Naive thymus-derived CD4-positive, alpha-beta T cell (primary cell): ENCODE measurements around the gene AP1B1. TPM values are rescaled to one million over a fixed set of nuclear protein-coding genes. Genes with fewer than 3 reads are reported as not detected.

Experiments used
- microRNA-seq: library from miRNA; unstranded; fragments of <30 nt; microRNA quantifications from one replicate; pipeline ENCODE4 v1.2.0, GENCODE V29; 2022; ENCODE audit warnings: borderline microRNAs expressed
- polyA plus RNA-seq, 2 donors: library from polyadenylated mRNA; unstranded; fragments of 300-500 nt; fragmentation: Illumina TruSeq; gene quantifications; one replicate each; pipeline ENCODE4 v1.2.3, GENCODE V29; 2021
- total RNA-seq, 6 experiments: library from RNA in 5 of 6; stranded (reverse) in 5 of 6; gene quantifications; 1 replicate in 5 of 6; 2 replicates in 1 of 6; pipeline ENCODE4 v1.2.3 and lab custom pipeline; 2021 to 2026

AP1B1 gene
- total and polyA plus RNA-seq, 7 experiments from 2014 or later = 15.0 to 77.7 (median 38.9) TPM

Small RNAs within 50 kb of the gene (microRNA-seq; reads per million reads assigned to microRNA genes)
- 182 reads per million, percentile 62 among the genes with 10 or more reads in this experiment for gene MIR3653

Other genes with a start within 250 kb of the AP1B1 start
- gene EMID1, start 182.7 kb downstream of the AP1B1 start, total RNA-seq = 1 to 10 TPM in 2 of 5 experiments, not detected in 3; 1.2 to 2.0 TPM
- gene EMID1, start 182.7 kb downstream of the AP1B1 start, polyA plus RNA-seq = not detected
- 10 to 100 TPM; 10.8 to 39.4 (median 14.7) TPM for gene RHBDD3, start 120.6 kb downstream of the AP1B1 start, total RNA-seq
- 10 to 100 TPM in 1 of 2 donors, 1 to 10 TPM in 1; 8.1 to 13.0 TPM for gene RHBDD3, start 120.6 kb downstream of the AP1B1 start, polyA plus RNA-seq
- 100 to 1,000 TPM; 249 to 366 (median 273) TPM for gene EWSR1, start 120.3 kb downstream of the AP1B1 start, total RNA-seq
- 100 to 1,000 TPM; 189 to 195 TPM for gene EWSR1, start 120.3 kb downstream of the AP1B1 start, polyA plus RNA-seq
- 1 to 10 TPM in 2 of 5 experiments, under 1 TPM in 2, not detected in 1; 0.37 to 7.5 (median 2.0) TPM for gene GAS2L1, start 81.9 kb downstream of the AP1B1 start, total RNA-seq
- gene GAS2L1, start 81.9 kb downstream of the AP1B1 start, polyA plus RNA-seq = under 1 TPM in 1 of 2 donors, not detected in 1; 0.09 TPM
- gene RASL10A, start 72.9 kb downstream of the AP1B1 start, total RNA-seq = 1 to 10 TPM in 2 of 5 experiments, under 1 TPM in 2, not detected in 1; 0.32 to 1.7 (median 0.89) TPM
- gene RASL10A, start 72.9 kb downstream of the AP1B1 start, polyA plus RNA-seq = not detected
- under 1 TPM in 2 of 5 experiments, not detected in 3; 0.15 to 0.24 TPM for gene RFPL1, start 50.0 kb upstream of the AP1B1 start, total RNA-seq
- under 1 TPM in 1 of 2 donors, not detected in 1; 0.14 TPM for gene RFPL1, start 50.0 kb upstream of the AP1B1 start, polyA plus RNA-seq
- gene NEFH, start 91.6 kb upstream of the AP1B1 start, total RNA-seq = 1 to 10 TPM in 1 of 5 experiments, under 1 TPM in 4; 0.19 to 3.2 (median 0.24) TPM
- gene NEFH, start 91.6 kb upstream of the AP1B1 start, polyA plus RNA-seq = under 1 TPM; 0.20 to 0.25 TPM
- 10 to 100 TPM; 45.7 to 61.9 (median 57.1) TPM for gene THOC5, start 165.2 kb upstream of the AP1B1 start, total RNA-seq
- 10 to 100 TPM; 26.1 to 33.4 TPM for gene THOC5, start 165.2 kb upstream of the AP1B1 start, polyA plus RNA-seq
- gene NIPSNAP1, start 192.5 kb upstream of the AP1B1 start, total RNA-seq = 10 to 100 TPM; 30.0 to 37.9 (median 35.4) TPM
- gene NIPSNAP1, start 192.5 kb upstream of the AP1B1 start, polyA plus RNA-seq = 10 to 100 TPM; 56.5 to 59.2 TPM
- 10 to 100 TPM; 27.6 to 56.3 (median 28.3) TPM for gene NF2, start 215.1 kb upstream of the AP1B1 start, total RNA-seq
- 10 to 100 TPM; 15.6 to 23.1 TPM for gene NF2, start 215.1 kb upstream of the AP1B1 start, polyA plus RNA-seq